ENCODE measurements around the gene SLC12A6.
A peak's percentile ranks its signal among the peaks of the same experiment; 100 is the strongest.

Gene SLC12A6

GRCh38 chr15:34336231-34336990, 1.2 kb downstream of the SLC12A6 start:
- H3K36me3 ChIP-seq (ENCODE audit: control insufficient read depth in 2 of 2, insufficient read depth in 1 of 2, low read length in 2 of 2) = peaks cover 6 to 18% of the 10 kb centered on the region in 2 experiments; a peak in 2 of 3 replicates
- no peaks in the 10 kb centered on the region for H3K9me3 ChIP-seq (ENCODE audit: control insufficient read depth, insufficient read depth, low read depth, low read length)
- H3K4me1 ChIP-seq (ENCODE audit: control insufficient read depth, insufficient read depth, low read length) = no peaks in the 10 kb centered on the region
- peak overlapping the region; percentile 90; the same call in 1 of the 2 replicates for H3K4me3 ChIP-seq (ENCODE audit: low read depth, low read length)
- ChIA-PET CTCF (no interaction called here), POLR2A (interaction anchor here (0.6 kb wide), 1 partner anchor 106 kb away, joined by 4 read pairs; no protein-coding TSS in a partner anchor)
- TF ChIP-seq ZSCAN18 (tag by site-specific recombination; IDR thresholded peaks at IDR 0.05) (no peak), ZNF529 (tag by site-specific recombination; IDR thresholded peaks at IDR 0.05; ENCODE audit: insufficient replicate concordance) (no peak), ZNF571 (tag by site-specific recombination; IDR thresholded peaks at IDR 0.05) (no peak), MZF1 (tag by site-specific recombination; IDR thresholded peaks at IDR 0.05; ENCODE audit: borderline replicate concordance) (no peak), ZNF248 (tag by site-specific recombination; IDR thresholded peaks at IDR 0.05) (no peak), ZNF548 (tag by site-specific recombination; IDR thresholded peaks at IDR 0.05) (no peak), ZBTB21 (tag by site-specific recombination; IDR thresholded peaks at IDR 0.05) (no peak), ZNF175 (tag by site-specific recombination; IDR thresholded peaks at IDR 0.05) (no peak), ZNF580 (tag by site-specific recombination; IDR thresholded peaks at IDR 0.05) (no peak), PRDM2 (tag by site-specific recombination; IDR thresholded peaks at IDR 0.05; ENCODE audit: borderline replicate concordance) (no peak), ZNF501 (tag by site-specific recombination; IDR thresholded peaks at IDR 0.05) (no peak), ZNF514 (tag by site-specific recombination; IDR thresholded peaks at IDR 0.05) (no peak), ZNF138 (tag by site-specific recombination; IDR thresholded peaks at IDR 0.05; ENCODE audit: borderline replicate concordance) (no peak), ZNF155 (tag by site-specific recombination; IDR thresholded peaks at IDR 0.05) (no peak), ZNF777 (tag by site-specific recombination; IDR thresholded peaks at IDR 0.05; ENCODE audit: borderline replicate concordance) (no peak)
- no peak overlapping the region for H3K27ac ChIP-seq (ENCODE audit: extremely low read depth, low read depth, low read length)
